ENCODE measurements around the gene GRIA4.

- no peak for TF ChIP-seq CTCF (IDR thresholded peaks at IDR 0.05)
- no peak for TF ChIP-seq EZH2 (IDR thresholded peaks at IDR 0.05; ENCODE audit: borderline replicate concordance, insufficient read depth, low read depth, low read length, poor library complexity, severe bottlenecking)
These were observed 8.6 kb downstream of the GRIA4 start for GRCh38 chr11:105618343-105618955.

Data from B cell (primary cell).